GM21367 (cell line): ENCODE measurements around the gene LYPD5.
"Not testable (repeated sequence)": the region's sequence is repeated elsewhere in the genome, so short reads cannot be mapped to it uniquely, and the experiment has no call there.

Experiments used
- ATAC-seq: cut with Tn5 transposase; IDR thresholded peaks from one replicate; pipeline ENCODE4 v1.9.1; 2021; ENCODE audit not compliant: unreplicated experiment

Gene LYPD5

GRCh38 chr19:43806401-43806800 lies 4.2 kb upstream of the LYPD5 start:
- ATAC-seq = not testable (repeated sequence)

- ATAC-seq = no peak
Observed at GRCh38 chr19:43804432-43804831, 2.2 kb upstream of the LYPD5 start.

DNA sequence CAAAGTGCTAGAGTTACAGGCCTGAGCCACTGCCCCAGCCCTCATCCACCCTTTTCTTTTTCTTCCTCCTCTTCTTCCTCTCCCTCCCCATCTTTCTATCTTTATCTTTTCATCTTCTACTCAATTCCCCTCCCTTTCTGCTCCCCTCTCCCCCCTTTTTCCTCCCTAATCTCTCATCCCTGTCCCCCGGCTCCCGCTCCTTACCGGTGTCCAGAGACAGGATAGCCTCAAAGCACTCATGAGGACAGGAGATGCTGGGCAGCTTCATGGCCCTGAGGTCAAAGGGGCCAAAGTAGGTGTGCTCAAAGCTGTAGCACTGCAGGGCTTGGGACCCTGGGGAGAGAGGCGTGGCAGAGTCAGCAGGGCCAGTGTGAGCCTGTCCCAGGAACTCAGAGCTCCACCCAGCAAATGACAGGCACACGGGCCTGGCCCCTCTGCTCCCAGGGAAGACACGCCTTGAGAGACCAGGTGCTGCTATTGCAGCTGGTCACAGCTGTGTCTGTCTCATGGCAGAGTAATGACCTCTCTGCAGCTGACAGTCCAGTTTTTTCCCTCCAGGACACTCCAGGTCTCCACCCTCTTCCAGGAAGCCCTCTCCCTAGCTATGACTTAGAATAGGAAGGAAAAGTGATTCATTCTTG lies 2.6 kb downstream of the LYPD5 start:
- ATAC-seq = no peak

DNA sequence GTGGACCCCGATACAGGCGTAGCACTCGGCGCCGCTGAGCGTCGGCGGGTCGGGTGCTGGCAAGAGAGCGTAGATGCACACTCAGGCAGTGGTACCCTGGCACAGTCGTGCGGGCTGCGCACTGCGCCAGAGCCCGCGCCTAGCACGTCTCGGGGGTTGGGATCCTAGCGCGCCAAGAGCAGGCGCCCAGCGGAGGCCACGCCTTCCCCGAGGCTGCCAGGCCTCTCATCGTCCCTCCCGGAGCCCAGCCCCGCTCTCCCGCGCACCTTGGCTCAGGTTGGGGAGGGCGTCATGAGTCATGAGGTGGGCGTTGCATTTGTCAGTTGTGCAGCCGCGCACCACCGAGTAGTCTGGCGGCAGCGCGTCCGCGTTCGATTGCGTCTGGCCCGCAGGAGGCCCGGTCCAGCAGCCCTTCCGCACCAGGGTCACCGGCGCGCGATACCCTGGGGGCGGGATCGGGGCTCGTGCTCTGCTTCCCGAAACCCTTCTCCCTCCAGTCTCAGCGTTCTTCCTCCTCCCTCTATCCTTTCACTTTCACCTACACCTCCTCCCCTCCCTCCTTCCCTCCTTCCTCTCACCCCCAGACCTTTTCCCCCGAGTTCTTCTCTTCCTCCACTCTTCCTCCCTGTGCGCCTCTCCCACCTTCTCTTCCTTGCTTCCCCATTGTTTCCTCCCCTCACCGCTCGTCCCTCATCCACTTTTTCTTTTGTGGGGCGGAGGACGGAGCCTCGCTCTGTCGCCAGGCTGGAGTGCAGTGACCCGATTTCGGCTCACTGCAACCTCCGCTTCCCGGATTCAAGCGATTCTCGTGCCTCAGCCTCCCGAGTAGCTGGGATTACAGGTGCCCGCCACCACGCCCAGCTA lies 3.5 kb downstream of the LYPD5 start:
- no peak for ATAC-seq

GRCh38 chr19:43798026-43798545 lies 4.2 kb downstream of the LYPD5 start:
- ATAC-seq = no peak

GRCh38 chr19:43797556-43797955 lies 4.7 kb downstream of the LYPD5 start:
- no peak for ATAC-seq

- no peak for ATAC-seq
Observed at GRCh38 chr19:43797118-43797517, 5.1 kb downstream of the LYPD5 start.

DNA sequence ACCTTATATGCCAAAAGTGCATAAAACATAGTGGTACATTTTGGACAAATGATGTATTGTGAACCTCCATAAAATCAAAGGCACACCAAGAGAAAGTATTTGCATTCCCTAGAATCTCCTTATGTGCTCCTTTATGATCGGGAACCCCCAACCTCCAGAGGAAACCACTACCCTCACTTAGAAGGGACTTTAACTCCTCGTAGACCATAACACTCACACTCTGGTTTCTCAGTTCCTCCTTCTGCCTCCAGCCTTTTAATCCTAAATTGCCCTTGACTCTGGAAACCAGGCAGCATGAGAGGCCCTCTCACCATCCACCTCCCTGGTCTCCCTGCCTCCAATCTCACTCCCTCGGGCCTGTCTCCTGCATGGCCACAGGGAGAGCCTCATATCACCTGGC lies 11.7 kb downstream of the LYPD5 start:
- ATAC-seq = no peak

DNA sequence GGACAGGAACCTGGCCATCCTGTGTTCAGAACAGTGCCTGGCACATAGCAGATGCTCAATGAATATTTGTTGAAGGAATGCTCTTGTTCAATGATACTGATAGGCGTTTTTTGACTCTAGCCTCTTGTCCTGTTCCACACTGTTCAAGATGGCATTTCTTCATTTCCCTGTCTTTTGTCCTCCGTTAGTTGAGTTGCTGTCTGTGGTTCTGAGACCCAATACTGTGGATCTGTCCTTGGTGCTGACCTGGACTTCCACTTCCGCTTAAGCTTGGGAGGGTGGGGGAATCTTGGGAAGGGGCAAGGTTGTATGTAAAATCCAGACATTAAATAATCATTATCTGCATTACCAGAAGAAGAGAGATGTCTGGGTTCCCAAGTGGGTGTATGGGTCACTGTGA lies 13.2 kb downstream of the LYPD5 start:
- ATAC-seq = no peak

DNA sequence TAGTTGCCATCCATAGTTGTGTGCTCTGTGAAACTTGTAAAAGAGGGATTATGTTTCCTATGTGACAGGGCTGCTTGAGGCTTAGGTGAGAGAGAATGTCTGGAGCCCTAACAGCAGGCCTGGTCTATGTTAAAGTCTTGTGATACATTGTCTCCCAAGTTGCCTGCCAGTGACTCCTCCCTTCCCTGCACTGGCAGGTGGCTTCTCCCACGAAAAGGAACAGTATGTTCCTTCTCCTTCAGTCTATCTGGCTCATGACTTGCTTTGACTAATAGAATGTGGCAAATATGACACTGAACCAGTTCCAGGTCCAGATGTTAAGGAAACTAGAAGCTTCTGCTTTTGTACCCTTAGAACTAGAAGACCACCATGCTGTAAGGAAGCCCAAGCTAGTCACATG lies 15.6 kb downstream of the LYPD5 start:
- no peak for ATAC-seq

DNA sequence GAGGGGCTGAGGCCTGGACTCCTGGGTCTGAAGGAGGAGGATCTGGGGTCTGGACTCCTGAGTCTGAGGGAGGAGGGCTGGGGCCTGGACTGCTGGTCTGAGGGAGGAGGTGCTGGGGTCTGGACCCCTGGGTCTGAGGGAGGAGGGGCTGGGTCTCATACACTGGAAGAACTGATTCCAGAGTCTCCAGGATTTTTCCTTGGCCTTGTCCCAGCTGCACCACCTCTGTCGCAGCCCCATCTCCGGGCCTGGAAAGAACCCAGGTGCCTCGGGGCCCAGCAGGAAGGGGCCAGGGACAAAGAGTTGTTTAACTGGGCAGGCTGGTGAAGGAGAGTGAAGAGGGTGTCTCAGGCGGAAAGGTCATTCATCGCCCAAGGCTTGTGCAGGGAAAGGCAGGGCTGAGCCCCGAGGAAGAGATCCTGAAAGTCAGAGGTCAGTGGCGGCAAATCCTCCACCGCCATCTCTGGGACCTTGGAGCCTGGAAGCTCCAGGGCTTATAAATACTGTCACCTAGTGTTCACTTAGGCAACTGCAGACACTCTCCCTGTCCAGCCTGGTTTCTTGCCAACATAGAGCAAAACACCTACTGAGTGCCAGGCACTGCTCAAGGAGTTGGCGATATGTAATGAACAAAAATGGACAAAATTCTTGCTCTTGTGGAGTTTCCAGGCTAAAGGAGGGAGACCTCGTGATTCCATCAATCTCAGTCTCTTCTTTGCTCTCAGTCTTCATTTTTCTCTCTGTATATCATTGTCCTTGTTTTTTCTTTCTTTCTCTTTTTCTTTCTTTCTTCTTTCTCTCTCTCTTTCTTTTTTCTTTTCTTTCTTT lies 17.1 kb downstream of the LYPD5 start:
- no peak for ATAC-seq

GRCh38 chr19:43784241-43784980 lies 17.8 kb downstream of the LYPD5 start:
- ATAC-seq = no peak

DNA sequence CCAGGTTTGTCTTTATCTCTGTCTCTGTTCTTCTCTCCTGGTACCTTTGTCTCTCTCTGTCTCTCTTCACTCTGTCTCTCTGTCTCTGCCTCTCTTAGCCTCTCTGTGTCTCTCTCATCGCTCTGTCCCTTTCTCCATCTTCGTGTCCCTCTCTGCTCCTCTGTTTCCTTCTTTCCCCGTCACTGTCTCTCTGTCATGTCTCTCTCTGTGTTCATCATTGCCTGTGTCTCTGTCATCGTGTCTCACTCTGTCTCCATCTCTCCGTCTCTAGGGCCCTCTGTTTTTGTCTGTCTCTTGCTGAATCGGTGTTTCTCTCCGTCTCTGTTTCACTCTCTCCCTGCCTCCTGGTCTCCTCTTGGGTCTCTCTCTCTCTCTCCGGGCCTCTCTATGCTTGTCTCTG lies 18.6 kb downstream of the LYPD5 start:
- no peak for ATAC-seq

DNA sequence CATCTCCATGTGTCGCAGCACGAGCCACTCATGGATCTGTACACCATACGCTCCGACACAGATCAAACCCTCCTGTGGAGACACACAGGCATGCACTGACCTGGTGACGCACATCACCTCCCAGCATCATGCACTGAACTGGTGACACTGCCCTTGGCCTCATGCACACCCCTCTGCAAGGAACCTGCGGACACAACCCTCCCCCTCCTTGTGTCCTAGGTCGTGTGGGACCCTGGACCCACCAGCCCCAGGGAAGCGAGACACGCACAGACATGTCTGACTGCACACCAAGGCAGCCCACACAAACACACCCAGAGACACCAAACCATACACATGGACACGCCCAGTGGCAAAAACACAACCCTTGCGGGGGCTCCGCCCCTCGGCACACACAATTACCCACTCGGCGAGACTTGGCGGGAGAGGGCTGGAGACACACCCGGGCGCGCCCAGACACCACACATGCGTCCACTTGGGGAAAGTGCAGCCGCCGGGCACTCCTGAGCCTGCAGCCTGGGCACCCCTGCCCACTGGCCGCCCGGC lies 19.5 kb downstream of the LYPD5 start:
- no peak for ATAC-seq

DNA sequence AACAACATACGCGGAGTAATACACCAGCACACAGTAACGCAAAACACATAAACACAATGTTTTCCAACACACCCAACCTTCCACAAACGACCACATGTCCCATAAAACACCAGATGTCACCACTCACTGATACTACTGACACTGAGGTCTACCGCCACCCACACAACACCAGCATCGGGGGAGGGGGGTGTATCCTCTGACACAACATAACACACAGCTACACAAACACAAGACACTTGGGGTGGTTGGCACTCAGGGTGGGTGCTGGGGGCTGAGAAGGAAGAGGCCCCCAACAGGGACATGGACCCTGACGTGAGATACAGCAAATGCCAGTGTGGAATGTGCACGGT lies 20.0 kb downstream of the LYPD5 start:
- ATAC-seq = no peak

GRCh38 chr19:43781630-43782310 lies 20.5 kb downstream of the LYPD5 start:
- no peak for ATAC-seq

DNA sequence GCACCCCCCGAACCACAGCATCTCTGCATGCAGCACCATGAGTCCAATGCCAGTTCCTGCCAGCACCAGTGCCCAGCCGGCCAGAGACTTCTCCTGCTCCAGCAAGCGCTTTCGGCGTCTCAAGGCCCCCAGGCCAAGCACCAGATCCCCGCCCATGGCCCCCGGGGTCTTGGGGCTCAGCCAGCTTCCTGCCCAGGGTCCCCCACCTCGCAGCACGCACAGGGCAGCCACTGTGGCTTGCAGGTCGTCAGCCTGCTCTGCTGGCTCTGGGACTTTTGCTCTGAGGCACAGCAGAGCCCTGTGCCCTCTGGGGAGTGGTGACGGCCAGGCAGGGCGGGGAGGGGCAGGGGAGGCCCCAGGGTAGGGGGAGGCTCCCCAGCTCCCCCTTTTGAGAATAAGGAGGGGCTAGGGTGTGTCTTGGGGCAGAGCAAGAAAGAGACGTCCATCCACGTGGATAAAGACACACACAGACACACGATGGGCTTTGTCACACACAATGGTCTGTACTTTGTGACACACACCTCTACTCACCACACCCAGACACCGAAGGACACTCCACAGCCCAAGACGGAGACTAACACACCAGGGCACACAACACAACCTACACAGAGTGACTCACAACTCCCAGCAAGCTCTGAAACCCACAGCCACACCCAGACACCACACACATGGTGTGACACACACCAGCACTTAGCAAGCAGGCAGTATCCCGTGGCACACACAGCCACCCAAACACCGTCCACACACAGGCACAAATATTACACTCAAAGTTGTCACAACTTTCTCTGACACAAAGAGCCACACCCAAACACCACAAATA lies 21.3 kb downstream of the LYPD5 start, which contains the start of gene KCNN4:
Gene KCNN4 (minus strand): TSS at position 268 of the 820 bp plus-strand sequence. CDS start 112 bp downstream, at position 156.
- ATAC-seq = no peak

- no peak for ATAC-seq
Observed at GRCh38 chr19:43779820-43780219, 22.4 kb downstream of the LYPD5 start.
